Stimulated activated CD4-positive, alpha-beta T cell treated with anti-CD3 and anti-CD28 coated beads, Interleukin-4, amount 100 ng/mL, for 4 hours (primary cell): ENCODE data around the gene CANX.
"Not testable (repeated sequence)": the region's sequence is repeated elsewhere in the genome, so short reads cannot be mapped to it uniquely, and the experiment has no call there.

ENCODE experiments used
- DNase-seq, 2 experiments: peaks; one replicate each; pipeline ENCODE4 v3.0.0-alpha.2; 2020

The CANX gene, protein sequence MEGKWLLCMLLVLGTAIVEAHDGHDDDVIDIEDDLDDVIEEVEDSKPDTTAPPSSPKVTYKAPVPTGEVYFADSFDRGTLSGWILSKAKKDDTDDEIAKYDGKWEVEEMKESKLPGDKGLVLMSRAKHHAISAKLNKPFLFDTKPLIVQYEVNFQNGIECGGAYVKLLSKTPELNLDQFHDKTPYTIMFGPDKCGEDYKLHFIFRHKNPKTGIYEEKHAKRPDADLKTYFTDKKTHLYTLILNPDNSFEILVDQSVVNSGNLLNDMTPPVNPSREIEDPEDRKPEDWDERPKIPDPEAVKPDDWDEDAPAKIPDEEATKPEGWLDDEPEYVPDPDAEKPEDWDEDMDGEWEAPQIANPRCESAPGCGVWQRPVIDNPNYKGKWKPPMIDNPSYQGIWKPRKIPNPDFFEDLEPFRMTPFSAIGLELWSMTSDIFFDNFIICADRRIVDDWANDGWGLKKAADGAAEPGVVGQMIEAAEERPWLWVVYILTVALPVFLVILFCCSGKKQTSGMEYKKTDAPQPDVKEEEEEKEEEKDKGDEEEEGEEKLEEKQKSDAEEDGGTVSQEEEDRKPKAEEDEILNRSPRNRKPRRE

DNA sequence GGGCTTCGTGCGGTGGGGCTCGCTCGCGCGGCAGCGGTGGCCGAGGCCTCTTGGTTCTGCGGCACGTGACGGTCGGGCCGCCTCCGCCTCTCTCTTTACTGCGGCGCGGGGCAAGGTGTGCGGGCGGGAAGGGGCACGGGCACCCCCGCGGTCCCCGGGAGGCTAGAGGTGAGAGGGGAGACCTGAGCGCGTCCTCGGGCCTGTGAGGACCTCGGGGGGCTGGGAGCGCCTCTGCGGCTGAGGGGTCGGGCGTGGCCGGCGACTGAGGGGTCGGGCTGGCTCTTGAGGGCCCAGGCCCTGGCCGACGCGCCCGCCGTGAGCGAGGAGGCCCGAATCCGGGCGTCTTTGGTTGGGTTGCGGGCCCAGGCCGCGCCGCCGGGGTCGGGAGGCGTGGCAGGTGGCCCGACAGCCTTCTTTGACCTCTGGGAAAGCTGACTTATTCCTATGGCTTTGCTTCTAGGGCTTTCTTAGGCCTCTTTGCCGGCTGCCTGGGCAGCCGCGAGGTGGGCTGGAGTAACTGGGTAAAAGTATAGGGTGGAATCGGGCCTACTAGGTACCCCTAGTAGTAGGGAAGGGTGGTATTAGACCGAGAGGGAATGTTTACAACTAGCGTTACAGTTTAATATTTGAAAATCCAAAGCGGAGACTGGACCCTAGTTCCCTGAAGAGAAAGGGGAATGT, at the start of gene CANX:
TSS of gene CANX (plus strand) at position 33 of the 681 bp plus-strand sequence. CDS start 6,715 bp downstream, outside the sequence.
- DNase-seq = no peak

DNA sequence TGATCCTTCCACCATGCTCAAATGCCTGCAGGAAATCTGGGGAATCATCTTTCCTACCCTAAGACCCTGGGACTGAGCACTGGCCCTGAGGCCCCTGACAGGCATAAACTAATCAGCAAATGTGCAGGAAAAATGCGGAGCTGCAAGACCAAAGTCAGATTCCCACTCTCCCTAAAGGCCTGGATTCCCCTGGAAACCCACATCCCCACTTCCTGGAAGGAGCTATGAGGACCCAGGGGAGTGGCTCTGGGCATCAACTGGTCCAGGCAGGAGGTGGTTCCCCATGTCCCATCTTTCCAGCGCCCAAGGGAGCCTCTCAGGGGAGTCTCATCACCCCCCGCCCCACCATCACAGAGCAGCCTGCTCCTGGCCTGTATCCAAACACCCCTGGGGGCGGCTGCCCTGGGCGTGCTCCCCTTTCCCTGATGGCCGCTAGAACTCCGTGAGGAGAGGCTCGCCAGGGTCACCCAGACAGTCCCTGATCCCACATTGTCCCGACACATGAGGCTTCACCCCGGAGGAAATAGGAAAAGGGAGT, 49.5 kb upstream of the CANX start:
- not testable (repeated sequence) for DNase-seq

DNA sequence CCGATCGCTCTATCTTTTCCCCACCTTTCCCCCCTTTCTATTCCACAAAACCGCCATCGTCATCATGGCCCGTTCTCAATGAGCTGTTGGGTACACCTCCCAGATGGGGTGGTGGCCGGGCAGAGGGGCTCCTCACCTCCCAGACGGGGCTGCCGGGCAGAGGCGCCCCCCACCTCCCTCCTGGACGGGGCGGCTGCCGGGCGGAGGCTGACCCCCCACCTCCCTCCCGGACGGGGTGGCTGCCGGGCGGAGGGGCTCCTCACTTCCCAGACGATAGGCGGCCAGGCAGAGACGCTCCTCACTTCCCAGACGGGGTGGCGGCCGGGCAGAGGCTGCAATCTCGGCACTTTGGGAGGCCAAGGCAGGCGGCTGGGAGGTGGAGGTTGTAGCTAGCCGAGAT, 48.5 kb upstream of the CANX start:
- DNase-seq = not testable (repeated sequence)

DNA sequence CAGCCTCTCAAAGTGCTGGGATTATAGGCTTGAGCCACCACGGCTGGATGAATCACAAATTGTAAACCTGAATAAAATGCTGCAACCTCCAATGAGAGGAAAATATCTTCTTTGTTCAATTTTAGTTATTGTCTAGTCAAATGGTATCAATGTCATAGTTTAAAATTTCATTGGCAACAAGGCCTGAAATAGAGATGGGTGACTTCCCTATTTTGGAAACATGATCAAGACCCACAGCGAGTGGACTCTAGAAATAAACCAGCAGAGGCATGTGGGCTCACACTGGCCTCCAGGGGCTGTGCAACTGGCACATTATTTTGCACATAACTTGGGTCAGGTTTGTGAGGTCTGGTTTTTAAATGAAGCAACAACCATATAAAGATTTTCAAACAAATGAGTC, 45.6 kb upstream of the CANX start:
- not testable (repeated sequence) for DNase-seq

DNA sequence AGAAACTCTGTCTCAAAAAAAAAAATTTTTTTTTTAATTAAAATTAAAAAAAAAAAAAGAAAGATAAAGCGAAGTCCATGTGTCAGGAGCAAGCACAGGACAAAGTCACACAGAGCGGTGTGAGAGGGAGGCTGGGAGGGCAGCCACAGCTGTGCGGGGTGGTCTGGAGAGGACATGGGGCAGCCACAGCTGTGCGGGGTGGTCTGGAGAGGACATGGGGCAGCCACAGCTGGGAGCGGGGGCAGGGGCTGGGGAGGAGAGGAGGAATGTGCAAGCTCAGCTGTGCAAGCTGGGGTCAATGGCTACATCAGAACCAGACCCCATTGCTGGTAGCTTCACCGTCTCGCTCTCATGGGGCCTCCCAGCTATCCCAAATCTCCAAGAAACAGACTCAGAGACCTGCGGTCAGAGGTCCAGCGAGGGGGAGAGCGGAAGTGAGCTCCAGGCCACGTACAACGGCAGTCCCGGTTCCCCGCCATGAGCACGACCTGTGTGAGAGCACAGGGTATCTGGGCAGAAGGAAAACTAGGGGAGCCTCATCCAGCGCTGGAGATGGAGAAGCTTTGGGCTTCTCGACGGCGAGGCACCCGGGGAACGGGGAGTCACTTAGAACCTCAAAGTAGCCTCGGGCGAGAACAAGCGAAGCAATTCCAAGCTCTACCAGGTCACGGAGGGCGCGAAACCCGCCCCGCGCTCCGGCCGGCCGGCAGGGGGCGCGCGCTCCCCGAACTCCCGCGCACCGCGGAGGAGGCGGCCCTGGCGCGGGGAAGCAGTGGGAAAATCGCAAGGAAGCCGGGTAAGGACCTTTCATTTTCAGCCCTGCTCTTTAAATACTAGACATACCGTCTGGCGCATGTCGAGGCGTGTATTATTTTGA, 41.2 kb upstream of the CANX start:
- not testable (repeated sequence) for DNase-seq

DNA sequence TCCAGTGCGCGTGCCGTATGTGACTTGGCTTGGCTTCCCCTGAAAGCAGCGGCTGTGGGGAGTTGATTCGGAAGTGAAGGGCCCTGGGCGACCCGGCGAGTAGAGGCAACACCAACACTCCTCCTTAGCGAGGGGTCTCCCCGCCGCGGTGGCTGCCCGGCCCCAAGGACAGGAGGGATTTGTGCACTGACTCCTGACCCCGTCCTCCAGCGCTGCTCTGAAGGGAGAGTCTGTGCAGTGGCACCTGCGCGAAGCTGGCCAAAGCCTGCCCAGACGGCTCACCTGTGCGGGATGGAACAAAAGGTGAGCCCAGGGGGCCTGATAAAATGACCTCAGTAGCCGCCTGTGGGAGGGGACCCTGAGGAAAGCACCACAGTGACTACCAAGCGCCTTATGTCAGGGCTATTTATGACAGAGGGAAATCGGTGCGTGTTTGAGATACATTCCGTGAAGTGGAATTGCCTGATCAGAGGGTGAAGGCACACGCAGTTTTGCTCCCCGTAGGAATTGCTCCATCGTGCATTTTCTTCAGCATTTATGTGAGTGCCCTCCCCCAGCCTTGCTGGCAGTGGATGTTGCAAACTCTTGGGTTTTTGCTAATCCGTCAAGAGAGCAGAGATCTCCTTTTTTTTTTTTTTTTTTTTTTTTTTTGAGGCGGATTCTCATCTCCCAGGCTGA, 40.4 kb upstream of the CANX start:
- DNase-seq = not testable (repeated sequence)

DNA sequence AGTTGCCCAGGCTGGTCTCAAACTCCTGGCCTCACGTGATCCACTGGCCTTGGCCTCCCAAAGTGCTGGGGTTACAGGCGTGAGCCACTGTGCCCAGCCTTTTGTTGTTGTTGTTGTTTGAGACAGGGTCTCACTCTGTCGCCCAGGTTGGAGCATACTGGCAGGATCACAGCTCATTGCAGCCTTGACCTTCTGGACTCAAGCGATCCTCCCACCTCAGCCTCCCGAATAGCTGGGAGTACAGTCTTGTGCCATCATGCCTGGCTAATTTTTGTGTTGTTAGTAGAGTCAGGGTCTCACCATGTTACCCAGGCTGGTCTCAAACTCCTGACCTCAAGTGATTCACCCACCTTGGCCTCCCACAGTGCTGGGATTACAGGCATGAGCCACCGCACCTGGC, 37.1 kb upstream of the CANX start:
- DNase-seq = not testable (repeated sequence)

DNA sequence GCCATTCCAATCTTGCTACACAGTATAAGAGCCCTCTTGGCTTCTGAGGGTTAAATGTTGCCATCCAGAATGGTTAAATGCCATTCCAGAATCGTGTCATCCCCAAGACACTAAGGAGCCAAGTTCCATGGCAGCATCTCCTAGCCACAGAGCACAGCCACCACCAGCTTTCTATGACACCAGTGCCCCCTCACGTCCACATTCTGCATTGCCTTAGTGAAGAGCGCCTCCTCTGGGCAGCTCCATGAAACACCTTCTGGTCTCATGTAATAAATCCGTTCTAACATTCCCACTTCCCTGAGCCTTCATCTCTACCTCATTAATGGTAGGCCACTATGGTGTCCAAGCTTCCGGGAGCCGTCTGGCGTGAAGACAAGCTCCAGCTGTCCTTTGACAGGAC, 30.4 kb upstream of the CANX start:
- peak in 1 of 2 experiments; percentile 5 for DNase-seq

DNA sequence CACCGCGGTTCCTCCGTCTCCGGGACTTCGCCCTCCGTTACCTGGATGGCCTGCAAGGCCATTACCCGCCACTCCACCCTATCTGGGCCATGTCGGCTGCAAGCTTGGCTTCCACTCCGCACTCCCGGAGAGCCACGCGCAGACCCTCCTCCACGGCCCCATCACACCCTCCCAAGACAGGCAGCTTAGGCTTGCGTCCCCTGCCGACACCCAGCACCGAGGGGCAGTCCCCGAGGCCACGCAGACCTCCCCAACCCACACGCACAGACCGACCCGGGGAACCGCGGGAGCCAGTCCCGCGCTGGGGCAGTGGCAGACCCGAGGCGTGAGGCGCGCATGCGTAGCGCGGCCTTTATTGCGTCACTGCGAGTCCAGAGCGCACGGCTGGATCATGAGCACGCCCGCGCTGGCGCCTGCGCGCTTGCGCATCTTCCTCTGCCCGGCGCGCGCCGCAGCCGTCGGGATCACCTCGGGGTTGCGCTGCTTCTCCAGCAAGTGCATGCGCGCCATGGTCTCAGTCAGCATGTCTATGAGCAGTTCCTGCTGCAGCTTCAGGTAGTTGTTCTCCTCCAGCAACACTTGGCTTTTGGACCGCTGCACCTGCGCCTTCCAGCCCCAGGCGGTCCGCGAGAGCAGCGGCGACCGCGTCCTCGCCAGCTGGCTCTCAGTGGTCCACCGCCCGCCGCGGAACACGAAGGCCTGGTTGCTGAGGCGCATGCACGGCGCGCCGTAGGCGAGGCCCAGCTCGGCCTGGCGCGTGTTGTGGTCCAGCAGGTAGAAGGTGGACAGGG, 20.3 kb upstream of the CANX start:
- DNase-seq = peak; percentile 91 to 94

DNA sequence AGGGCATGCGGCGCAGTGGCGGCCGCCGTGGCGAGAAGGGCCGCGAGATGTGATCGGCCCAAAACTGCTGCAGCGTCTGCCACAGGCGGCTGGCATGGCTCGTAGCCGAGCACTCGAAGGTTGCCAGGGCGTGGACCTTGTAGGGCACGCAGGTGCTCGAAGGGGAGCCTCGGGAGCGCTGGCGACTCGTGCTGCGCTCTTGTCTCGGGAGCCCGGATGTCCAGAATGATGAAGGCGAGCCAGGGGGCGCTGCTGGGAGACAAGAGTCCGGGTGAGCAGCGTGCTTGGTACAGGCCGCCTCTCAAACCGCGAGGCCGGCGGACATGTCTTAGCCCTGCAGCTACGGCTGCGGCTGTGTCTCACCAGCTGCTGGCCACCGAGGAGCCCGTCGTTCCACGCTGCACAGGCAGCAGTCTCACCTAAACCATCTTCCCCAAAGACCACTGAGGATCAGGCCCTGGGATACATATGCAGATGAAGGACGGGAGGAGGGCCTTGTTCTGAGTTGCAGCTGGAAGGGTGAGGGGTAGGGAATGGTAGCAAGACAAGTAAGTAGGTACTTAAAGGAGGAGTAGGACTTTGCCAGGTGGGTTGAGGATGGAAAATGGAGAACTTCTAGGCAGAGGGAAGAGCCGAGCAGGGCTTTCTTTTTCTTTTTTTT, 19.6 kb upstream of the CANX start:
- peak; percentile 56 to 59 for DNase-seq

DNA sequence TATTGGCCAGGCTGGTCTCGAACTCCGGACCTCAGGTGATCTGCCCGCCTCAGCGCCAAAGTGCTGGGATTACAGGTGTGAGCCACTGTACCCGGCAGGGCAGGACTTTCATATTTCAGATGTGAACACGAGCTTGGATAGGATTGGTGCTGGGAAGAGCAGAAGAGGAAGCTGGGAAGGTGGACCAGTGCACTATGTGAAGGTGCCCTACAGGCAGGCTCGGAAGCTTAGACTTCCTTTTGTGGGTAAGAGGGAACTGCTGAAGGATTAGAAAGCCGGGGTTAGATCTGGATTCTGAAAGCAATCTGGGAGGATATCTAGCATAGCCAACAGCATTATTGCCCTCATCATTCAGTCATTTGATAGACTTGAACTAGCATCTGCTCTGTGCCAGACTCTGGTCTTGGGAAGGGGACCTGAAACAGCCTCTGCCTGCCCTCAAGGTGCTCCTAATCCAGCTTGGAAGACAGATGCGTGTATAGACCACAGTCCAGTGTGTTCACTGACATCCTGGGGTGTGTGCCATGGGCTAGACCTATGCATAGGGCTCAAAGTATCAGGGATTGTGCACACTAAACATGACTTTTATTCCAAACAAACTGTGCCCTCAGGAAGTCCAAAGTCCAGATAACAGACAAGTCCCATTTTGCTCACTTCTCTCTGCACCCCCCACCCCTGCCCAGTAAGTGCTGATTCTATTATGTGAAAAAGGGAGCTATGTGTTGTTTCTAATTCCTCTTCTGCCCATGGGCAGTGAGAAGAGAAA, 18.6 kb upstream of the CANX start:
- no peak for DNase-seq

DNA sequence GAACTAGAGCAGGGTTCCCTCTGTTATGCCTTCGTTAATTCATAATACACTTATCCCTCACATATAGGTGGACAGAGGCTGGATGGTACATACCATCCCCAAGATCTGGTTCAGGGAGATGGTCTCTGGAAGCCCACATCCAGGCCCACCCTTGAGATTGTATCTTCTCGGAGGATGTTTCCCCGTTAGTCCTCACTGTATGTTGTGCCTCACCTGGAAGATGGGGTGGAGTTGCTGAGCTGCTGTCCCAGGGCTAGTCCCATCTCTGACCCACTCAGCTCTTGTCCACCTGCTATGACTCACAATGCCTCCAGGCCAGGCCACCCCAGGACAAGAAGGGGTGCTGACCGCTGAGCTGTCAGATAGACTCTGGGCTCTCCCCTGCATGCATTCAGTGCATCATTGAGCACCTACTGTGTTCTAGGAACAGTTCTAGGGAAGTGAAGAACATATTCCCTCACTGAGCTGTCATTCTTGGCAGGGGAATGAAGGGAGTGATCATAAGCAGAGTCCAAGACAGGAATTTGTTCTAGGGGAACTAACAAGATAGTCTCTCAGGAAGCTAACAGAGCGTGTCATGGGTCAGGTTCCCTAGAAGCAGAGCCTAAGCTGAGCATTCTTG, 17.9 kb upstream of the CANX start, which contains the start of gene CBY3:
TSS of gene CBY3 (minus strand) at position 255 of the 622 bp plus-strand sequence. CDS start at position 139, 116 bp downstream.
- DNase-seq = no peak

DNA sequence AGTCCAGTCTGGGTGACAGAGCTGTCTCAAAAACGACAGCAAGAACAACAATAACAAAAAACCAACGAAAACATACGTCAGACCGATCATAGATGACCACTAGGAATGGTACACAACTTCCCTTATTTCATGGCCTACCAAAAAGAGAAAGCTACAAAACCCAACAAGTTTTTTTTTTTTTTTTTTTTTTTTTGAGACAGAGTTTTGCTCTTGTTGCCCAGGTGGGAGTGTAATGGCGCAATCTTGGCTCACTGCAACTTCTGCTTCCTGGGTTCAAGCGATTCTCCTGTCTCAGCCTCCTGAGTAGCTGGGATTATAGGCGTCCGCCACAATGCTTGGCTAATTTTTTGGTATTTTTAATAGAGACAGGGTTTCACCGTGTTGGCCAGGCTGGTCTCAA, 9.6 kb upstream of the CANX start:
- not testable (repeated sequence) for DNase-seq

DNA sequence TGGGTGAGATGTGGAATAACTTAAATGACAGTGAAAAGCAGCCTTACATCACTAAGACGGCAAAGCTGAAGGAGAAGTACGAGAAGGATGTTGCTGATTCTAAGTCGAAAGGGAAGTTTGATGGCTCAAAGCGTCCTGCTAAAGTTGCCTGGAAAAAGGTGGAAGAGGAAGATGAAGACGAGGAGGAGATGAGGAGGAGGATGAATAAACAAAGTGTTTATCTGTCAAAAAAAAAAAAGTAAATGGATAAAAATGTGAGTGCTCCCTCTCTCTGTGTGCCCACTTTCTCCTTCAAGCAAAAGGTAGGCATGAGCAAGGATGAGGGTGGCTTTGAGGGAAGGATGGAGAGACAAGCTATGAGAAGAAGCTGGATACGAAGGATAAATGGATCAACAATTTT, 4.2 kb upstream of the CANX start:
- DNase-seq = no peak

DNA sequence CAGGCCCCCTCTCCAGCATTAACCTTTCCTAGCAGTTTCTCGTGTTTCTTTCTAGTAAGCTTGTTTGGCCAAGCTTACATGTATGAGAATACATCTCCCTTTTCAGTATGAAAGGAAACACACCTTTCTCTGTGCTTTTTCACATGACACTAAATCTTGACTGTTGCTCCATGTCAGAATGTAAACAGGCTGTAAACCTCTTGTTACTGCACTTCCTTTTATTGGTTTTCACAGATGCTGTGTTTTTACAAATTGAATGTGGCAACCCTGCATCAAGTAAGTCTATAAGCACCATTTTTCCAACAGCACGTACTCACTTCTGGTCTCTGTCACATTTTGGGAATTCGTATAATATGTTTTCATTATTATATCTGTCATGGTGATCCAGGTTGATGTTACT, 2.2 kb upstream of the CANX start:
- DNase-seq = no peak

DNA sequence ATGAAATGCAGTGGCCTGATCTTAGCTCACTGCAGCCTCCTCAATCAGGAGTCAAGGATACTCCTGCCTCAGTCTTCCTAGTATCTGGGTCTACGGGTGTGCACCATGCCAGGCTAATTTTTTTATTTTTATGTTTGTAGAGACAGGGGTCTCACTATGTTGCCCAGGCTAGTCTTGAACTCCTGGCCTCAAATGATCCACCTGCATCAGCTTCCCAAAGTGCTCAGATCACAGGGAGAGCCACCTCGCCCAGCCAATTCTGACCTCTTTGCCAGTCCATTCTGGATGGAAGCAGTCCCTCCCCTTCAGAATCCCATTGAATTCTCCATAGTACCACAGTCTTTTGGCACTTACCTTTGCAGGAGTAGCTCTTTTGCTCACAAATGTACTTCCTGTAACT, 1.7 kb upstream of the CANX start:
- DNase-seq = no peak

DNA sequence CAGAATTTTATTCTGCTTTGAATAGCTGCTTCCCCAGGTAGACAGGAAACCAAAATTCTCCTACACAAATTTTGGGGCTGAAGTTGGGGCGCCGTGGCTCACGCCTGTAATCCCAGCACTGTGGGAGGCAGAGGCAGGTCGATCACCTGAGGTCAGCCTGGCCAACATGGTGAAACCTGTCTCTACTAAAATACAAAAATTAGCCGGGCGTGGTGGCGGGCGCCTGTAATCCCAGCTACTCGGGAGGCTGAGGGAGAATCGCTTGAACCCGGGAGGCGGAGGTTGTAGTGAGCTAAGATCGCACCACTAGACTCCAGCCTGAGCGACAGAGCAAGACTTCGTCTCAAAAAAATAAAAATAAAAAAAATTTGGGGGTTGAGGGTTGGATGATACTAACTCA, 1.2 kb upstream of the CANX start:
- DNase-seq = not testable (repeated sequence)

DNA sequence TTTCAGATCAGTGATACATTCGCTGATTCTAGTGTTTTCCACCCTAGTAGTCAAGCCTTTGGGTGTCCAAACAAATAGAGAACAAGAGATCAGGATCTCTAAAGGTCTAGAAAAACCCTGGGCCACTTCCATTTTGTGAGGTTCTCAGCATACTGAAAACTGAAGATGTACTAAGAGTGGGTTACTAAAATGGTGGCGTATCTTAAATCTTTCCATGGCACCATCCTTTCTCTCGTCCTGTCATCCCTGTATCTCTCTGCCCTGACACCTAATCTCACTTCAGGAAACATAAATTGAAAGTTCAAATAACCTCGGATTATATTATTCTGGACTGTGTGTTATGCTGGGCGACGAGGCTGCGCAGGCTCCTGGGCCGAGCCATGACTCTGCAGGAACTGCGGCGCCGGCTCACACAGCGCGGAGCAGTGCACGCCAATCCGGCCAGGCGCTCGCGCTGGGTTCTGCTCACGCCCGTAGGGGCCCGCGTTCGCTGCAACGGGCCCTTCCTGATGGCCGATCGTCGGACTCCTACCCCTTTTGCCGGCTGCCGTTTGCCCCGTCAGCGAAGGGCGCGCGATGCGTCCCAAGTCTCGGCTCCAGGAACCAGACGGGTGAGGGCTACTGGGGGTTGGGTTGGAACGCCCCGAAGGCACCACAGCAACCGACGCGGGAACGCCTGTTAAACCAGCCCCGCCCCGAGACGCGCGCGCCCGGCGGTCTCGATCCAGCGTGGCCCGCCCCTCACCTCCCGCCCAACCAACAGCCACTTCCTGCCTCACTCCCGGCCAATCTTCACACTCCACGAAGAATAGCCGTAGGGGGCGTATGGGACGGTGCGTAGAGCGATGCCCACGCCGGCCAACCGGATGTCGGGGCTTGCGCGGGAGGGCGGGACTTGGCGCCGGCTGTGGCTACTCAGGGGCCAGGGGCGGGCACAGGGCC, 503 bp upstream of the CANX start:
- DNase-seq = peak; percentile 96 to 99
